DMS53 treated with DMSO at 0.1 percent for 48 hours (cell line): ENCODE data around the gene BZW1.

Experiments
- DNase-seq: peaks from one replicate; lab custom pipeline; 2025; ENCODE audit not compliant: unreplicated experiment; lab: John Stamatoyannopoulos, UW

Gene BZW1

GRCh38 chr2:200829258-200829655 lies 17.5 kb downstream of the BZW1 start:
- DNase-seq: no peak

- no peak for DNase-seq
Observed at GRCh38 chr2:200834701-200835100, 23.0 kb downstream of the BZW1 start.

- no peak for DNase-seq
Observed at GRCh38 chr2:200839513-200839912, 27.8 kb downstream of the BZW1 start.

- no peak for DNase-seq
Observed at GRCh38 chr2:200843993-200844948, 32.6 kb downstream of the BZW1 start.

GRCh38 chr2:200845194-200845593 lies 33.5 kb downstream of the BZW1 start:
- no peak for DNase-seq

- DNase-seq: no peak
Observed at GRCh38 chr2:200845669-200846325, 34.1 kb downstream of the BZW1 start.

GRCh38 chr2:200847269-200847668 lies 35.6 kb downstream of the BZW1 start:
- DNase-seq: no peak

- no peak for DNase-seq
Observed at GRCh38 chr2:200847939-200848338, 36.2 kb downstream of the BZW1 start.

- no peak for DNase-seq
Observed at GRCh38 chr2:200850512-200851256, 39.0 kb downstream of the BZW1 start.

- no peak for DNase-seq
Observed at GRCh38 chr2:200851398-200852248, 39.9 kb downstream of the BZW1 start.

- no peak for DNase-seq
Observed at GRCh38 chr2:200852605-200853004, 40.9 kb downstream of the BZW1 start.

GRCh38 chr2:200856806-200857205 lies 45.1 kb downstream of the BZW1 start:
- no peak for DNase-seq

GRCh38 chr2:200860092-200860795 lies 48.5 kb downstream of the BZW1 start:
- DNase-seq: no peak

- no peak for DNase-seq
Observed at GRCh38 chr2:200861617-200862155, 50.0 kb downstream of the BZW1 start.

GRCh38 chr2:200862532-200863000 lies 50.9 kb downstream of the BZW1 start:
- no peak for DNase-seq

GRCh38 chr2:200863782-200864175 lies 52.1 kb downstream of the BZW1 start:
- no peak for DNase-seq

- DNase-seq: peak; percentile 93
Observed at GRCh38 chr2:200864176-200865034, 52.7 kb downstream of the BZW1 start, which contains the start of gene CLK1. Gene CLK1, minus strand, starts transcription at chr2:200864658. Its CDS starts 2,796 bp downstream, at chr2:200861862.

GRCh38 chr2:200869014-200869413 lies 57.3 kb downstream of the BZW1 start:
- DNase-seq: no peak

GRCh38 chr2:200871151-200871550 lies 59.4 kb downstream of the BZW1 start:
- no peak for DNase-seq
